HEK293 (cell line): ENCODE results near the gene TMEM187.
A peak's percentile ranks its signal among the peaks of the same experiment; 100 is the strongest.

Source experiments
- CTCF ChIA-PET: fragments of 350-600 bp; formaldehyde crosslinking; extraction: SDS; loops from one replicate; lab custom pipeline; 2021; ENCODE audit warnings: antibody characterized with exemption; lab: Yijun Ruan, JAX
- POLR2A ChIA-PET: fragments of 300-600 bp; formaldehyde crosslinking; extraction: SDS; loops from one replicate; lab custom pipeline; 2020; ENCODE audit warnings: antibody characterized with exemption, inconsistent platforms; lab: Yijun Ruan, JAX
- H3K27ac ChIP-seq: fragments of 200-500 bp; sonication (Bioruptor generic); 2 replicates; pipeline ENCODE4 v1.5.1; 2014; ENCODE audit warnings: low read depth, low read length, control low read depth, inconsistent platforms; ENCODE audit errors: extremely low read depth
- H3K36me3 ChIP-seq, 2 experiments: fragments of 200-500 bp in 1 of 2; sonication (Bioruptor generic) in 1 of 2; 1 replicate in 1 of 2; 2 replicates in 1 of 2; pipeline ENCODE4 v1.5.1; 2014 to 2017; ENCODE audit warnings: inconsistent platforms in 2 of 2, low read length in 2 of 2; ENCODE audit not compliant: control insufficient read depth in 2 of 2, insufficient read depth in 1 of 2
- H3K4me1 ChIP-seq: fragments of 200-500 bp; sonication (Bioruptor generic); 2 replicates; pipeline ENCODE4 v1.5.1; 2014; ENCODE audit warnings: mild to moderate bottlenecking, low read length, inconsistent platforms; ENCODE audit not compliant: control insufficient read depth, insufficient read depth
- H3K4me3 ChIP-seq: 2 replicates; pipeline ENCODE4 v1.5.1; 2011; ENCODE audit warnings: low read depth, mild to moderate bottlenecking, control low read depth, low read length, moderate library complexity
- H3K9me3 ChIP-seq: fragments of 200-500 bp; sonication (Bioruptor generic); 2 replicates; pipeline ENCODE4 v1.5.1; 2014; ENCODE audit warnings: low read depth, low read length, inconsistent platforms; ENCODE audit not compliant: control insufficient read depth, insufficient read depth
- GLIS2 ChIP-seq: fragments of 450-650 bp; formaldehyde crosslinking; IDR thresholded peaks from 2 replicates; pipeline ENCODE4 v1.5.1; 2016; ENCODE audit warnings: missing biosample characterization, missing genetic modification characterization
- KLF1 ChIP-seq: fragments of 450-650 bp; formaldehyde crosslinking; IDR thresholded peaks from 2 replicates; pipeline ENCODE4 v1.5.1; 2016; ENCODE audit warnings: missing biosample characterization, missing genetic modification characterization
- KLF10 ChIP-seq: fragments of 450-650 bp; IDR thresholded peaks from 2 replicates; pipeline ENCODE4 v1.5.1; 2018; ENCODE audit warnings: missing biosample characterization, mild to moderate bottlenecking, missing genetic modification characterization
- SP2 ChIP-seq: fragments of 450-650 bp; formaldehyde crosslinking; IDR thresholded peaks from 2 replicates; pipeline ENCODE4 v1.5.1; 2016; ENCODE audit warnings: missing biosample characterization, missing genetic modification characterization
- YY1 ChIP-seq: fragments of 450-650 bp; formaldehyde crosslinking; IDR thresholded peaks from 2 replicates; pipeline ENCODE4 v1.5.1; 2018; ENCODE audit warnings: missing biosample characterization, missing genetic modification characterization
- ZBTB20 ChIP-seq: fragments of 450-650 bp; formaldehyde crosslinking; IDR thresholded peaks from 2 replicates; pipeline ENCODE4 v1.5.1; 2016; ENCODE audit warnings: missing biosample characterization, missing genetic modification characterization
- ZFHX2 ChIP-seq: fragments of 450-650 bp; formaldehyde crosslinking; conservative IDR thresholded peaks from 2 replicates; pipeline ENCODE4 v1.5.1; 2016; ENCODE audit warnings: missing biosample characterization, missing genetic modification characterization
- ZNF140 ChIP-seq: fragments of 450-650 bp; formaldehyde crosslinking; IDR thresholded peaks from 2 replicates; pipeline ENCODE4 v1.5.1; 2016; ENCODE audit warnings: missing biosample characterization, missing genetic modification characterization
- ZNF248 ChIP-seq: fragments of 450-650 bp; formaldehyde crosslinking; IDR thresholded peaks from 2 replicates; pipeline ENCODE4 v1.5.1; 2017; ENCODE audit warnings: missing biosample characterization, missing genetic modification characterization
- ZNF341 ChIP-seq: fragments of 450-650 bp; formaldehyde crosslinking; IDR thresholded peaks from 2 replicates; pipeline ENCODE4; 2016; ENCODE audit warnings: low read depth, missing biosample characterization, missing genetic modification characterization
- ZNF366 ChIP-seq: fragments of 450-650 bp; formaldehyde crosslinking; conservative IDR thresholded peaks from 2 replicates; pipeline ENCODE4 v1.5.1; 2016; ENCODE audit warnings: missing biosample characterization, missing genetic modification characterization
- ZNF501 ChIP-seq: fragments of 450-650 bp; formaldehyde crosslinking; IDR thresholded peaks from 2 replicates; pipeline ENCODE4 v1.5.1; 2016; ENCODE audit warnings: missing biosample characterization, missing genetic modification characterization
- ZNF658 ChIP-seq: fragments of 450-650 bp; formaldehyde crosslinking; IDR thresholded peaks from 2 replicates; pipeline ENCODE4; 2016; ENCODE audit warnings: missing biosample characterization, missing genetic modification characterization
- TF ChIP-seq, protein P1 (sequence below): fragments of 450-650 bp; formaldehyde crosslinking; IDR thresholded peaks from 2 replicates; pipeline ENCODE4 v1.5.1; 2016; ENCODE audit warnings: missing biosample characterization, missing genetic modification characterization
- TF ChIP-seq, protein P2 (sequence below): fragments of 450-650 bp; formaldehyde crosslinking; IDR thresholded peaks from 2 replicates; pipeline ENCODE4 v1.5.1; 2016; ENCODE audit warnings: missing biosample characterization, missing genetic modification characterization
- TF ChIP-seq, protein P3 (sequence below): fragments of 450-650 bp; formaldehyde crosslinking; IDR thresholded peaks from 2 replicates; pipeline ENCODE4 v1.5.1; 2016; ENCODE audit warnings: missing biosample characterization, missing genetic modification characterization
- TF ChIP-seq, protein P4 (sequence below): fragments of 450-650 bp; formaldehyde crosslinking; IDR thresholded peaks from 2 replicates; pipeline ENCODE4 v1.5.1; 2017; ENCODE audit warnings: missing biosample characterization, missing genetic modification characterization
- TF ChIP-seq, protein P5 (sequence below): fragments of 450-650 bp; formaldehyde crosslinking; IDR thresholded peaks from 2 replicates; pipeline ENCODE4 v1.5.1; 2016; ENCODE audit warnings: missing biosample characterization, missing genetic modification characterization

TMEM187 gene

DNA sequence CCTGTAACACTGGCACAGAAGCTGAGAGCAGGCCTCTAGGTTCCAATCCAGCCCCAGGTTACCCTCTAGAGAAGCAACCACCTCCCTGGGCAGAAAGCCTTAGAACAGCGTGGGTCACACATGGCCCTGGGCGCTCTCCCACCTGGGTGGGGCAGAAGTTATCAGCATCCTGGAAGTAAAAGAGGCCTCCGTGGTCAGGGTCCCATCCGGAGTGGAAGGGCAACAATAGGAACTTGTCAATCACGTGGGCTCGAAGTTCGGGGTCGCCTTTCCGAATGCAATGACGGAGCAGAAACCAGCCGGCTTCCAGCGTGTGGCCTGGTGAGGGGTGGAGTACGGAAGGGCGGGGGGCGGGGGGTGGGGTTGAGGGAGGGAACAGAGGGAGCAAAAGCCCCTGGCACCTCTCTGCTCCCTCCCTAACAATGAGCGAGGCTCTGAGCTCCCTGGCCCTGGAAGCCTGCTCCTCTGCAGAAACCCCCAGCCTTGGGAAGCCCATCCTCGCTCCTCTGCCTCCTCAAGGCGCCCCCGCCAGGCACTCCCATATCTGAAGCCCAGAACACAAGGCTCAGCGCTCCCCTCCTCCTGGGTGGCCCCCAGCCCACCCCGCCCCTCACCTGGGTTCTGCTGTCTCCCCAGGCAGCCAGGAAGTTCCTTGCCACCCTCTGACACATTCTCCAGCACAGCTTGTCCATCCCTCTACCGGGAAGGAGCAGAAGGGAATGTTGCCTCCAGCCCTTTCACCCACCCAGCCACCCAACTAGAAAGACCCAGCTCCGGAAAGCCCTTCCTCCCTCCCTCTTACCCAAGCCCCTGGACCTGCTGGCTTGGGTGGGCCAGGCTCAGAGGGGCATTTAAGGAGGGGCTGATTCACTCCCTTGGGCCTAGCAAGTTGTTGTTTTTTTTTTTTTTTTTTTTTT, 31.0 kb upstream of the TMEM187 start (continued):
- TF ChIP-seq ZNF140 (tag by site-specific recombination) = no peak
- peak; percentile 38; the same call in 1 of the 2 replicates for TF ChIP-seq ZBTB20 (tag by site-specific recombination)
- no peak for TF ChIP-seq KLF10 (tag by site-specific recombination)
- TF ChIP-seq ZNF658 = no peak
- peak; percentile 58 for TF ChIP-seq KLF1 (tag by site-specific recombination)
- TF ChIP-seq YY1 = no peak
- TF ChIP-seq, protein P1, sequence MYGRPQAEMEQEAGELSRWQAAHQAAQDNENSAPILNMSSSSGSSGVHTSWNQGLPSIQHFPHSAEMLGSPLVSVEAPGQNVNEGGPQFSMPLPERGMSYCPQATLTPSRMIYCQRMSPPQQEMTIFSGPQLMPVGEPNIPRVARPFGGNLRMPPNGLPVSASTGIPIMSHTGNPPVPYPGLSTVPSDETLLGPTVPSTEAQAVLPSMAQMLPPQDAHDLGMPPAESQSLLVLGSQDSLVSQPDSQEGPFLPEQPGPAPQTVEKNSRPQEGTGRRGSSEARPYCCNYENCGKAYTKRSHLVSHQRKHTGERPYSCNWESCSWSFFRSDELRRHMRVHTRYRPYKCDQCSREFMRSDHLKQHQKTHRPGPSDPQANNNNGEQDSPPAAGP (tag by site-specific recombination) = peak; percentile 65
- peak; percentile 38; the same call in 1 of the 2 replicates for TF ChIP-seq ZNF341
- no peak for TF ChIP-seq ZNF248 (tag by site-specific recombination)
- TF ChIP-seq, all 188 proteins: peak for 5

DNA sequence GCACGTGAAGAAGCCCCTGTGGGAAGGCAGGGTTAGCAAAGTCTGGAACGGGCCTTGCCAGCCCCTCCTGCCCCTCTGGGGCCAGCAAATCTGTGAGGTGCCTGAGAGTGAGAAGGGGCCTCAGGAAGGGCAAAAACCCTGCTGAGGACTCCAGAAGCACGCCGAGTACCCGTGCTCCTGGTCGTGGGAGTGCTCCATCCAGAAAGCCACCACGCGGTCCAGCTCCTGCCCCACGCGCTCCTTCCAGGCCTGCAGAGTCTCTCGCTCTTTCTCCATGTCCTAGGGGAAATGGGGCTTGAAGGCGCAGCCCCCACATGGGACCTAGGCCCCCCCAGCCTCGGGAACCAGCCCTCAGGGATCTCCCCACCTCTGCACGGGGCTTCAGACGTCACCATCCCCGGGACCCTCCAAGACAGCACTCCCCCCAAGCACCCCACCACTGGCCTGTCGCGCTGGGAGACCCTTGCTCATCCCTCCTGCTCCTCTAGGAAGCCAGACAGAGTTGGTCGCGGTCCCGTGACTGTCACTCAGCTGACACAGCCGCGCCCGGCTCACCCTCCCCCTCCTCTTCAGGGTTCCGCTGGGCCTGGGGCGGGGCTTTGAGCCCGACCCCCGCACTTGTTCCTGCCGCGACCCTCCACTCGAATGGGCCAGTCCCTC, 28.3 kb upstream of the TMEM187 start, which contains the start of gene RENBP:
Gene RENBP (minus strand): TSS at position 504 of the 660 bp plus-strand sequence. CDS start 33 bp downstream, at position 471.
- TF ChIP-seq GLIS2 (tag by site-specific recombination) (peak; percentile 29; the same call in 1 of the 2 replicates), SP2 (tag by site-specific recombination) (peak; percentile 44), ZNF366 (tag by site-specific recombination) (0 out of 2 replicates have a peak, but pooled peaks have one; percentile 12)
- TF ChIP-seq, protein P2, sequence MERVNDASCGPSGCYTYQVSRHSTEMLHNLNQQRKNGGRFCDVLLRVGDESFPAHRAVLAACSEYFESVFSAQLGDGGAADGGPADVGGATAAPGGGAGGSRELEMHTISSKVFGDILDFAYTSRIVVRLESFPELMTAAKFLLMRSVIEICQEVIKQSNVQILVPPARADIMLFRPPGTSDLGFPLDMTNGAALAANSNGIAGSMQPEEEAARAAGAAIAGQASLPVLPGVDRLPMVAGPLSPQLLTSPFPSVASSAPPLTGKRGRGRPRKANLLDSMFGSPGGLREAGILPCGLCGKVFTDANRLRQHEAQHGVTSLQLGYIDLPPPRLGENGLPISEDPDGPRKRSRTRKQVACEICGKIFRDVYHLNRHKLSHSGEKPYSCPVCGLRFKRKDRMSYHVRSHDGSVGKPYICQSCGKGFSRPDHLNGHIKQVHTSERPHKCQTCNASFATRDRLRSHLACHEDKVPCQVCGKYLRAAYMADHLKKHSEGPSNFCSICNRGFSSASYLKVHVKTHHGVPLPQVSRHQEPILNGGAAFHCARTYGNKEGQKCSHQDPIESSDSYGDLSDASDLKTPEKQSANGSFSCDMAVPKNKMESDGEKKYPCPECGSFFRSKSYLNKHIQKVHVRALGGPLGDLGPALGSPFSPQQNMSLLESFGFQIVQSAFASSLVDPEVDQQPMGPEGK (tag by site-specific recombination) = peak; percentile 43; the same call in 1 of the 2 replicates
- TF ChIP-seq, protein P3, sequence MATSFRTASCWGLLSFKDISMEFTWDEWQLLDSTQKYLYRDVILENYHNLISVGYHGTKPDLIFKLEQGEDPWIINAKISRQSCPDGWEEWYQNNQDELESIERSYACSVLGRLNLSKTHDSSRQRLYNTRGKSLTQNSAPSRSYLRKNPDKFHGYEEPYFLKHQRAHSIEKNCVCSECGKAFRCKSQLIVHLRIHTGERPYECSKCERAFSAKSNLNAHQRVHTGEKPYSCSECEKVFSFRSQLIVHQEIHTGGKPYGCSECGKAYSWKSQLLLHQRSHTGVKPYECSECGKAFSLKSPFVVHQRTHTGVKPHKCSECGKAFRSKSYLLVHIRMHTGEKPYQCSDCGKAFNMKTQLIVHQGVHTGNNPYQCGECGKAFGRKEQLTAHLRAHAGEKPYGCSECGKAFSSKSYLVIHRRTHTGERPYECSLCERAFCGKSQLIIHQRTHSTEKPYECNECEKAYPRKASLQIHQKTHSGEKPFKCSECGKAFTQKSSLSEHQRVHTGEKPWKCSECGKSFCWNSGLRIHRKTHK (tag by site-specific recombination) = no peak
- Histone ChIP-seq H3K4me1 (no peaks in the 10 kb centered on the region; the same call in 1 of the 2 replicates), H3K4me3 (no peak within 1 kb of the TSS), H3K9me3 (no peaks in the 10 kb centered on the region), H3K27ac (no peak within 1 kb of the TSS), H3K36me3 (peaks cover 8 to 20% of the 10 kb centered on the region in 2 experiments; a peak in 1 of 3 replicates)
- ChIA-PET CTCF (interaction anchor here (0.6 to 10.9 kb wide), 8 partner anchors 9 to 465 kb away, joined by 3 to 267 read pairs (median 34); partner anchors contain the start of genes ARHGAP4, DNASE1L1, HCFC1 and NAA10), POLR2A (interaction anchor here (1.3 to 3.0 kb wide), 5 partner anchors 10 to 181 kb away, joined by 3 to 21 read pairs (median 7); partner anchors contain the start of genes HCFC1, NAA10 and PLXNB3)

DNA sequence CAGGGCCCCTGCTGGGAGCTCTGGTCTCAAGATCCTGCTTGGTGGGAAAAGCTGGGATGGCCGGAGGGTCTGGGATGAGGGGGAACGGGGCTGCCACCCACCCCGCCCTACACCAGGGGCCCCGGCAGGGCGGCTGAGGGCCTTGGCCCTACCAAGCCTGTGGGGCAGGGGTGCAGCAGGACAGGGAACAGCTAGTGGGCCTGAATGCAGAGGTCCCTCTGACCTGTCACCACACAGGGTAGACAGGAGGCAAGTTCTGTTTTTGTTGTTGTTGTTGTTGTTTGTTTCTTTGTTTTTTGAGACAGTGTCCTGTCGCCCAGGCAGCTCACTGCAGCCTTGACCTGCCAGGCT, 27.8 kb upstream of the TMEM187 start:
- ChIA-PET CTCF (interaction anchor here (0.6 to 10.9 kb wide), 10 partner anchors 8 to 589 kb away, joined by 3 to 267 read pairs (median 5); partner anchors contain the start of genes ARHGAP4, DNASE1L1, HCFC1 and NAA10), POLR2A (interaction anchor here (1.2 to 3.0 kb wide), 6 partner anchors 7 to 181 kb away, joined by 3 to 21 read pairs (median 5); partner anchors contain the start of genes HCFC1, NAA10 and PLXNB3)
- Histone ChIP-seq H3K27ac (no peak overlapping the region), H3K4me1 (no peaks in the 10 kb centered on the region; the same call in 1 of the 2 replicates), H3K4me3 (no peak overlapping the region), H3K36me3 (peaks cover 10 to 24% of the 10 kb centered on the region in 2 experiments; a peak in 1 of 3 replicates), H3K9me3 (no peaks in the 10 kb centered on the region)
- TF ChIP-seq, protein P4, sequence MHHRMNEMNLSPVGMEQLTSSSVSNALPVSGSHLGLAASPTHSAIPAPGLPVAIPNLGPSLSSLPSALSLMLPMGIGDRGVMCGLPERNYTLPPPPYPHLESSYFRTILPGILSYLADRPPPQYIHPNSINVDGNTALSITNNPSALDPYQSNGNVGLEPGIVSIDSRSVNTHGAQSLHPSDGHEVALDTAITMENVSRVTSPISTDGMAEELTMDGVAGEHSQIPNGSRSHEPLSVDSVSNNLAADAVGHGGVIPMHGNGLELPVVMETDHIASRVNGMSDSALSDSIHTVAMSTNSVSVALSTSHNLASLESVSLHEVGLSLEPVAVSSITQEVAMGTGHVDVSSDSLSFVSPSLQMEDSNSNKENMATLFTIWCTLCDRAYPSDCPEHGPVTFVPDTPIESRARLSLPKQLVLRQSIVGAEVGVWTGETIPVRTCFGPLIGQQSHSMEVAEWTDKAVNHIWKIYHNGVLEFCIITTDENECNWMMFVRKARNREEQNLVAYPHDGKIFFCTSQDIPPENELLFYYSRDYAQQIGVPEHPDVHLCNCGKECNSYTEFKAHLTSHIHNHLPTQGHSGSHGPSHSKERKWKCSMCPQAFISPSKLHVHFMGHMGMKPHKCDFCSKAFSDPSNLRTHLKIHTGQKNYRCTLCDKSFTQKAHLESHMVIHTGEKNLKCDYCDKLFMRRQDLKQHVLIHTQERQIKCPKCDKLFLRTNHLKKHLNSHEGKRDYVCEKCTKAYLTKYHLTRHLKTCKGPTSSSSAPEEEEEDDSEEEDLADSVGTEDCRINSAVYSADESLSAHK (tag by site-specific recombination) = no peak
- no peak for TF ChIP-seq ZNF501 (tag by site-specific recombination)
- peak; percentile 21; the same call in 1 of the 2 replicates for TF ChIP-seq KLF1 (tag by site-specific recombination)
- TF ChIP-seq, protein P5, sequence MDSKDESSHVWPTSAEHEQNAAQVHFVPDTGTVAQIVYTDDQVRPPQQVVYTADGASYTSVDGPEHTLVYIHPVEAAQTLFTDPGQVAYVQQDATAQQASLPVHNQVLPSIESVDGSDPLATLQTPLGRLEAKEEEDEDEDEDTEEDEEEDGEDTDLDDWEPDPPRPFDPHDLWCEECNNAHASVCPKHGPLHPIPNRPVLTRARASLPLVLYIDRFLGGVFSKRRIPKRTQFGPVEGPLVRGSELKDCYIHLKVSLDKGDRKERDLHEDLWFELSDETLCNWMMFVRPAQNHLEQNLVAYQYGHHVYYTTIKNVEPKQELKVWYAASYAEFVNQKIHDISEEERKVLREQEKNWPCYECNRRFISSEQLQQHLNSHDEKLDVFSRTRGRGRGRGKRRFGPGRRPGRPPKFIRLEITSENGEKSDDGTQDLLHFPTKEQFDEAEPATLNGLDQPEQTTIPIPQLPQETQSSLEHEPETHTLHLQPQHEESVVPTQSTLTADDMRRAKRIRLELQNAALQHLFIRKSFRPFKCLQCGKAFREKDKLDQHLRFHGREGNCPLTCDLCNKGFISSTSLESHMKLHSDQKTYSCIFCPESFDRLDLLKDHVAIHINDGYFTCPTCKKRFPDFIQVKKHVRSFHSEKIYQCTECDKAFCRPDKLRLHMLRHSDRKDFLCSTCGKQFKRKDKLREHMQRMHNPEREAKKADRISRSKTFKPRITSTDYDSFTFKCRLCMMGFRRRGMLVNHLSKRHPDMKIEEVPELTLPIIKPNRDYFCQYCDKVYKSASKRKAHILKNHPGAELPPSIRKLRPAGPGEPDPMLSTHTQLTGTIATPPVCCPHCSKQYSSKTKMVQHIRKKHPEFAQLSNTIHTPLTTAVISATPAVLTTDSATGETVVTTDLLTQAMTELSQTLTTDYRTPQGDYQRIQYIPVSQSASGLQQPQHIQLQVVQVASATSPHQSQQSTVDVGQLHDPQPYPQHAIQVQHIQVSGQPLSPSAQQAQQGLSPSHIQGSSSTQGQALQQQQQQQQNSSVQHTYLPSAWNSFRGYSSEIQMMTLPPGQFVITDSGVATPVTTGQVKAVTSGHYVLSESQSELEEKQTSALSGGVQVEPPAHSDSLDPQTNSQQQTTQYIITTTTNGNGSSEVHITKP = peak; percentile 92
- TF ChIP-seq ZFHX2 = peak; percentile 23; the same call in 1 of the 2 replicates
- peak; percentile 41; the same call in 1 of the 2 replicates for TF ChIP-seq ZNF341
